Glutamatergic neuron (in vitro differentiated cells): Measurements from ENCODE around the gene OVOL2. TPM values are rescaled to one million over a fixed set of nuclear protein-coding genes. Genes with fewer than 3 reads are reported as not detected.

Experiments used
- DNase-seq: peaks from one replicate; pipeline ENCODE4 v3.0.0; 2022
- H3K27ac Mint-ChIP-seq: one replicate; pipeline ENCODE4 v1.8.0; 2020; ENCODE audit warnings: mild to moderate bottlenecking, mixed read lengths, inconsistent platforms; ENCODE audit not compliant: unreplicated experiment
- H3K27me3 Mint-ChIP-seq: one replicate; pipeline ENCODE4 v1.8.0; 2020; ENCODE audit warnings: mild to moderate bottlenecking, moderate library complexity, mixed read lengths, inconsistent platforms; ENCODE audit not compliant: unreplicated experiment
- H3K36me3 Mint-ChIP-seq: one replicate; pipeline ENCODE4 v1.8.0; 2020; ENCODE audit warnings: mild to moderate bottlenecking, mixed read lengths, inconsistent platforms; ENCODE audit not compliant: unreplicated experiment
- H3K4me1 Mint-ChIP-seq: one replicate; pipeline ENCODE4 v1.8.0; 2020; ENCODE audit warnings: mild to moderate bottlenecking, low read depth, mixed read lengths, inconsistent platforms; ENCODE audit not compliant: unreplicated experiment
- H3K4me3 Mint-ChIP-seq: one replicate; pipeline ENCODE4 v1.8.0; 2020; ENCODE audit warnings: mild to moderate bottlenecking, mixed read lengths, inconsistent platforms; ENCODE audit not compliant: unreplicated experiment
- H3K9me3 Mint-ChIP-seq: one replicate; pipeline ENCODE4 v1.8.0; 2020; ENCODE audit warnings: mild to moderate bottlenecking, moderate library complexity, mixed read lengths, inconsistent platforms; ENCODE audit not compliant: unreplicated experiment
- CTCF ChIP-seq: fragments of 200-600 bp; sonication (generic); IDR thresholded peaks from one replicate; pipeline ENCODE4 v1.5.0; 2021; ENCODE audit not compliant: partially characterized antibody, unreplicated experiment
- total RNA-seq: library from RNA; stranded (reverse); fragmentation: NEBNext Ultra II Directional; extraction: Animal tissue kit (Norgen Biotek cat#: 25700); gene quantifications from one replicate; pipeline ENCODE4 v1.2.1, GENCODE V29; 2021; ENCODE audit not compliant: unreplicated experiment

OVOL2 gene
- total RNA-seq, 1 donor from 2014 or later = not detected

GRCh38 chr20:18007534-18008292 is 50.0 kb downstream of the OVOL2 start:
- H3K27ac Mint-ChIP-seq = no peak overlapping the region
- H3K27me3 Mint-ChIP-seq = peaks cover 7% of the 10 kb centered on the region

GRCh38 chr20:18006684-18007083 is 51.0 kb downstream of the OVOL2 start:
- Mint-ChIP-seq H3K36me3 (peaks cover 9% of the 10 kb centered on the region), H3K27ac (no peak overlapping the region), H3K27me3 (peaks cover 4% of the 10 kb centered on the region), H3K9me3 (peaks cover 4% of the 10 kb centered on the region), H3K4me3 (no peak overlapping the region), H3K4me1 (peaks cover 2% of the 10 kb centered on the region)
- DNase-seq = no peak
- TF ChIP-seq CTCF = no peak

More at GRCh38 chr20:18007534-18008292, 50.0 kb downstream of the OVOL2 start:
- peaks cover 13% of the 10 kb centered on the region for H3K36me3 Mint-ChIP-seq
- no peak for DNase-seq
- no peak overlapping the region for H3K4me3 Mint-ChIP-seq
- H3K4me1 Mint-ChIP-seq = peaks cover 2% of the 10 kb centered on the region
- H3K9me3 Mint-ChIP-seq = peaks cover 4% of the 10 kb centered on the region
- TF ChIP-seq CTCF = no peak

- no peak for DNase-seq
- Mint-ChIP-seq H3K4me3 (no peak overlapping the region), H3K36me3 (peaks cover 2% of the 10 kb centered on the region)
Measured at GRCh38 chr20:18005990-18006364, 51.7 kb downstream of the OVOL2 start.

DNA sequence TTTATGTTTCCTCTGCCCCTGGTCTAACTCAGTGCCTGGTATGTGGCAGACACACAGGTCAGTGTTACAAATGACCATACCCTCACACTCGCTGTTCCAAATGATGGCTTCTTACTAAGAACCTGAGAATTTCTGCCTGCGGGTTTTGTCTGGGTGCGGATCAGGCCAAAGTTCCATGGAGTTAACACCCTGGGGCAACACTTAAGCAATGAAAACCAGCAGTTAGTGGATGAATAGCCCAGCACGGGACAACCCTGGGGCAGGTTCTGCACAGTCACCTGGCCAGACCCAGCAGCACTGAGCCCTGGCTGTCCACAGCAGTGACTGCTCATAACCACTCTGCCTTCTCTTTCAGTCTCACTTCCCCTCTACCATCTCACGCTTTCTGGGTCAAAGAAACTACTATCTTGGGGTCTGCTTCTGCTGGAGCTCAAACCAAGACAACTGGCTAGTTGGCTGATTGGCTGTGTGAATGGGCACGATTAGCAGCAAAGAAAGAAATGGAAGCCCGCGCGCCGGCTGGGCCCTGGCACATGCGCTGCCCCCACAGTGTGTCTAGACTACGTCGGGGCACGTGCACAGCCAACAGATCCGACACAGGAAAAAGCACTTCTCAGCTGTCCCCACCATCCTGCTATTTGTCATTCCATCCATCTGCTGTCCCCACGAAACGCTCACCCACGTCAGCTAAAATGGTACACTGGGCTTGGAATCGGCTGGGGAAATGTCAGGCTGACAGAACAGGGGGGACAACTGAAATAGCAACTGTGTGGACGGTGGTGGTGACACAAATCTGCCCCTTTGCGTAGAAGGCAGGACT is 52.3 kb downstream of the OVOL2 start:
- peaks cover 6% of the 10 kb centered on the region for H3K27me3 Mint-ChIP-seq
- no peaks in the 10 kb centered on the region for H3K36me3 Mint-ChIP-seq
- no peaks in the 10 kb centered on the region for H3K9me3 Mint-ChIP-seq
- no peak for TF ChIP-seq CTCF
- peaks cover 2% of the 10 kb centered on the region for H3K4me1 Mint-ChIP-seq
- no peak for DNase-seq
- H3K27ac Mint-ChIP-seq = no peak overlapping the region
- H3K4me3 Mint-ChIP-seq = no peak overlapping the region

More at GRCh38 chr20:18005990-18006364, 51.7 kb downstream of the OVOL2 start:
- Mint-ChIP-seq H3K27ac (no peak overlapping the region), H3K27me3 (peaks cover 3% of the 10 kb centered on the region), H3K4me1 (peaks cover 2% of the 10 kb centered on the region), H3K9me3 (no peaks in the 10 kb centered on the region)
- no peak for TF ChIP-seq CTCF
